HCT116 (cell line): ENCODE measurements around the gene TLR4.

Experiments
- EZH2 ChIP-seq: fragments of 200-600 bp; sonication (generic); IDR thresholded peaks from 2 replicates; pipeline ENCODE4 v1.6.1; 2017; ENCODE audit warnings: antibody characterized with exemption, mixed run types
- JUND ChIP-seq: IDR thresholded peaks from 2 replicates; pipeline ENCODE4 v1.6.1; 2012
- POLR2A ChIP-seq: IDR thresholded peaks from 2 replicates; pipeline ENCODE4 v1.7.0; 2011; ENCODE audit warnings: borderline replicate concordance; ENCODE audit not compliant: insufficient read depth, insufficient read length; ENCODE audit errors: extremely low read depth
- POLR2AphosphoS5 ChIP-seq: IDR thresholded peaks from 2 replicates; pipeline ENCODE4 v1.6.1; 2011; ENCODE audit warnings: mild to moderate bottlenecking, low read depth, low read length, moderate library complexity
- SP1 ChIP-seq: IDR thresholded peaks from 2 replicates; pipeline ENCODE4 v1.6.1; 2012; ENCODE audit warnings: low read depth
- ZFX ChIP-seq: fragments of 450-650 bp; IDR thresholded peaks from 2 replicates; pipeline ENCODE4 v1.6.1; 2017
- TF ChIP-seq, protein P1 (sequence below), 3 experiments: fragments of 200-600 bp in 1 of 3; sonication (generic) in 1 of 3; IDR thresholded peaks in 2 of 3; conservative IDR thresholded peaks in 1 of 3; 2 replicates each; pipeline ENCODE4 v1.5.1; 2012 to 2017; ENCODE audit warnings: low read depth in 2 of 3, low read length in 2 of 3, antibody characterized with exemption in 1 of 3, borderline replicate concordance in 1 of 3, control low read depth in 1 of 3, mild to moderate bottlenecking in 1 of 3, mixed read lengths in 1 of 3, mixed run types in 1 of 3, moderate library complexity in 1 of 3; ENCODE audit not compliant: insufficient read depth in 1 of 3

DNA sequence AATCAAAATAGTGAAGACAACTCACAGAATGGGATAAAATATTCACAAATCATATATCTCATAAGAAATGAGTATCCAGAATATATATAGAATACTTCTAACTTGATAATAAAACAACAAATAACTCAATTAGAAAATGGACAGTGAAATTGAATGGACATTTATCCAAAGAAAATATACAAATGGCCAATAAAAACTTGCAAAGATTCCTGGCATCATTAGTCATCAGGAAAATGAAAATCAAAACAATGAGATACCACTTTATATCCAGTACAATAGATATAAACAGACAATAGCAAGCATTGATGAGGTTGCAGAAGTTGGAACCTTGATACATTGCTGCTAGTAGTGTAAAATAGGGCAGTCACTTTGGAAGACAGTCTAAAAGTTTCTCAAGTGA is 12.8 kb upstream of the TLR4 start:
- no peak for TF ChIP-seq POLR2A
- TF ChIP-seq JUND = no peak
- no peak for TF ChIP-seq EZH2
- TF ChIP-seq SP1 = no peak
- TF ChIP-seq, protein P1, sequence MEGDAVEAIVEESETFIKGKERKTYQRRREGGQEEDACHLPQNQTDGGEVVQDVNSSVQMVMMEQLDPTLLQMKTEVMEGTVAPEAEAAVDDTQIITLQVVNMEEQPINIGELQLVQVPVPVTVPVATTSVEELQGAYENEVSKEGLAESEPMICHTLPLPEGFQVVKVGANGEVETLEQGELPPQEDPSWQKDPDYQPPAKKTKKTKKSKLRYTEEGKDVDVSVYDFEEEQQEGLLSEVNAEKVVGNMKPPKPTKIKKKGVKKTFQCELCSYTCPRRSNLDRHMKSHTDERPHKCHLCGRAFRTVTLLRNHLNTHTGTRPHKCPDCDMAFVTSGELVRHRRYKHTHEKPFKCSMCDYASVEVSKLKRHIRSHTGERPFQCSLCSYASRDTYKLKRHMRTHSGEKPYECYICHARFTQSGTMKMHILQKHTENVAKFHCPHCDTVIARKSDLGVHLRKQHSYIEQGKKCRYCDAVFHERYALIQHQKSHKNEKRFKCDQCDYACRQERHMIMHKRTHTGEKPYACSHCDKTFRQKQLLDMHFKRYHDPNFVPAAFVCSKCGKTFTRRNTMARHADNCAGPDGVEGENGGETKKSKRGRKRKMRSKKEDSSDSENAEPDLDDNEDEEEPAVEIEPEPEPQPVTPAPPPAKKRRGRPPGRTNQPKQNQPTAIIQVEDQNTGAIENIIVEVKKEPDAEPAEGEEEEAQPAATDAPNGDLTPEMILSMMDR (IDR thresholded peaks at IDR 0.05 in 2 of 3, conservative IDR thresholded peaks at IDR 0.05 in 1 of 3; ENCODE audit: borderline replicate concordance in 1 of 3, insufficient read depth in 1 of 3, low read depth in 2 of 3, low read length in 2 of 3) = no peak
- TF ChIP-seq POLR2AphosphoS5 = no peak
- no peak for TF ChIP-seq ZFX
